ENCODE measurements around the gene GGCX. TPM values are rescaled to one million over a fixed set of nuclear protein-coding genes. Genes with fewer than 3 reads are reported as not detected.

Gene GGCX
- 38.1 and 40.0 TPM in 2 replicates for total RNA-seq

DNA sequence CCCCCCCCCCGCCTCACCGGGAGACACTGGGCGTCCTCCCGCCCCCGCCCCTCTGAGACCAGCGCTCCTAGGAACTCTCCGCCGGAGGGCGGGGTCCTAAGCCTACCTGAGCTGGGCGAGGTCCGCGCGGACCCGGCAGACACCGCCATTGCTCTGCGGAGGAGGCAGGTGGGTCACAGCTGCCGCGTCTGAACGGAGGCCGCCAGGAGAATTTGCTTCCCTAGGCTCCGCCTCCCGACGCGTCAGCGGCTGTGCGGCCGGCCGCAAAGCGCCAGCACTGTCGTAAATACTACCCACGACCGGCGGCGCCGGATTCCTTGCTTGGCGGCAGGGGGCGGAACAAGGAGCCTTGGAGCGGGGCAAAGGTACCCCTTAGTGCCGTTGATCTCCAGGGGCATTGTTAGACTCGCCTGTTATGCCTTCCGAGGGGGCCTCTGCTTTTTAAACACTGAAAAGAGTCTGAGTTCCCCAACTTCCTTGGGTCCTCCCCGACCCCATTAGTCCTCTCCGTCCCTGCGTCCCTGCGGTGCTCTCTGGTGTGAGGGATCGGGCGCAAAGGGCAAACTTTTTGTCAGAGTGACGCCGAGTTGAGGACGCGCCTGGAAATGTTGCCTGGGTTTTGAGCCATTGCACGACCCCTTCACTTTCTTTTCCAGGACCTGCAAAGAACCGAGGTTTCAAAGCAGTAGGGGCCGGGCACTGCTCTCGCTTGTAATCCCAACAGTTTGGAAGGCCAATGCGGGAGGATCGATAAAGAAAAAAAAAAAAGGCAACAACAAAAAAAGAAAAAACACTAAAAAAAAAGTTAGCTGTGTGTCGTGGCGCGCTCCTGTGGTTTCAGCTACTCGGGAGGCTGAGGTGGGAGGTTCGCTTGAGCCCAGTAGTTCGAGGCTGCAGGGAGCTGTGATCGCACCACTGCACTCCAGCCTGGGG lies at the start of gene GGCX:
TSS of gene GGCX (minus strand) at position 214 of the 933 bp plus-strand sequence. CDS start at position 149, 65 bp downstream.

DNA sequence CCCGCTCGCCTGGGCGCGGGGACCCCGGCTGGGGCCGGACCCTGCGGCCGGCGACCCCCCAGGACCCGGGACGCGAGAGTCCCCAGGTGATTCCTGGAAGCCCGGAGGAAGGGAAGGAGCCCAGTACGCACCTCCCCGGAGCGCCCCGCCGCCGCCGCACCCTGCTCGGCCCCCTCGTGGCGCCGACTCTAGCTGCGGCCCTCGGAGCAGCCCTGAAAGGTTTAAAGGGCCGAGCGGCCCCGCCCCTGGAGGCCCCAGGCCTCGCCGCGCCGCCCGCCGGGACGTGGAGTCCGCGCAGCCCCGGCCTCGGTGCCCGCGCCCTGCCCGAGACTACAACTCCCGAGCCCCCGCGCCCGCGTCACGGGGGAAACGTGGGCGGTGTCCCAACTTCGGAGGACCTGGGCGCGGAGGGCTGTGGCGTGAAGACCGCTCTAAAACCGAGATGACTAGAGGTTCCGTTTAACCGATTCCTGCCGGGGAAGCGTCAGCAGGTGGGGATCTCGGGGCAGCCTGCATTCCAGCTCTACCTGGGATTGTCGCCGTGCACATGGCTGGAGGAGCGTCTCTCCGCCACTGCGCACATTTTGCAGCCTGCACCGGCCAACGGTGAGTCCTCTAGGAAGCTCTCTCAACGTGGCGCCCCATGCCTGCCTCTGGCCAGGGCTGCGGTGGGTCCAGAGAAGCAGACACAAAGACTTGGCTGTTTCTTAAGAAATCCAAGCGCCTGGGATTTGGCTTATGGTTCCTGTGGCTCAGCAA lies 41.4 kb upstream of the GGCX start, which contains the start of gene TMEM150A:
TSS of gene TMEM150A (minus strand) at position 223 of the 759 bp plus-strand sequence. CDS start 750 bp downstream, outside the sequence.

DNA sequence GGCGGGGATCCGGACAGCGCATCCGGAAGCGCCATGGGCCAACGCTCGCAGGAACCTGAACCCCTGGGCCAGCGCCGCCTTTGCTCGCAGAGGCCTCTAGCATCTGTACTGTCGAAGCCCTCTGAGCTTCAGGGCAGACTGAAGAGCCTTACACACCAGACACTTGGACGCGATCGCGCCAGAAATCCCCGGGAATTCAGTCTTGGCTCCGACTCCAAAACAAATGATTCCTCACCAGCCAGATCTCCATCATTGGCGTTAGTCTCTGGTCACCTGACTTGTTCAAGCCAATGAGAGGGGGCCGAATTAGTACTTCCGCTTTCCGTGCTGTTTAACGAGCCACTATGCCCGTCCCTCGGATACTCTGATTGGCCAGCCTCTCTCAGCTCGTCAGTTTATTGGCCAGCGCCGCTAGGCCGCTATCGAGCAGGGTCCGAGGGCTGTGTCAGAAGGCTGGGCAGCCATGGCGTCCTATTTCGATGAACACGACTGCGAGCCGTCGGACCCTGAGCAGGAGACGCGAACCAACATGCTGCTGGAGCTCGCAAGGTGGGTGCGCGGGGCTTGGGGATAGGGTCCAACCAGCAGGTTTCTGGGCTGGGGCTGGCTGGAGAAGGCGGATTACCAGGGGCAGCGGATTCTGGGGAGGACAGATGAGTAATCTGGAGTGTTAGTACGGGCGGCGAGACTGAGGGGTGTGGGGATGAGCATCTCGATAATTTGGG lies 34.2 kb upstream of the GGCX start, which contains the start of gene RNF181:
TSS of gene RNF181 (plus strand) at position 445 of the 725 bp plus-strand sequence. CDS start at position 464, 19 bp downstream.

DNA sequence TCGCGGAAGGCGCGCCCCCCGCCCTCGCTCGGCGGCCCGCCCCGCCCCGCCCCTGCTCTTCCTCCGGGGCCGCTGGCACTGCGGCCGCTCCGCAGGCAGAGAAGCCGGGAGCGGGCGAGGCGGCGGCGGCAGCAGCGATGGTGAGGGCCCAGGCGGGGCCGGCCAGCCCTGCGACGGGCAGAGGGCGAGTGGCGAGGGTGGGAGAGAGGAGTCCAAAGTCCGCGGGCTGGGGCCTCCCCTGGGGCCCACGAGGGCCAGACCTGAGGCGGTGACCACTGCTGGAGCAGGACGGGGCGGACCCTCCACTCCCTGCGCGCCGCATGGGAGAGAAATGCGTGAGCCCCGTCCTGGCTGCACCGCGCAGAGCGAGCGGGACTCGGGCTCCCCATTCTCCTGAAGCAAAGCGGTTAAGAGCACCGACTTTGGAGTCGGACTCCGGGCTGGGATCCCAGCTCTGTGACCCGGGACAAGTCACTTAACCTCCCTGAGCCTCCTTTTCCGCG lies 23.1 kb upstream of the GGCX start, which contains the start of gene VAMP5:
TSS of gene VAMP5 (plus strand) at position 78 of the 503 bp plus-strand sequence. CDS start at position 138, 60 bp downstream.

DNA sequence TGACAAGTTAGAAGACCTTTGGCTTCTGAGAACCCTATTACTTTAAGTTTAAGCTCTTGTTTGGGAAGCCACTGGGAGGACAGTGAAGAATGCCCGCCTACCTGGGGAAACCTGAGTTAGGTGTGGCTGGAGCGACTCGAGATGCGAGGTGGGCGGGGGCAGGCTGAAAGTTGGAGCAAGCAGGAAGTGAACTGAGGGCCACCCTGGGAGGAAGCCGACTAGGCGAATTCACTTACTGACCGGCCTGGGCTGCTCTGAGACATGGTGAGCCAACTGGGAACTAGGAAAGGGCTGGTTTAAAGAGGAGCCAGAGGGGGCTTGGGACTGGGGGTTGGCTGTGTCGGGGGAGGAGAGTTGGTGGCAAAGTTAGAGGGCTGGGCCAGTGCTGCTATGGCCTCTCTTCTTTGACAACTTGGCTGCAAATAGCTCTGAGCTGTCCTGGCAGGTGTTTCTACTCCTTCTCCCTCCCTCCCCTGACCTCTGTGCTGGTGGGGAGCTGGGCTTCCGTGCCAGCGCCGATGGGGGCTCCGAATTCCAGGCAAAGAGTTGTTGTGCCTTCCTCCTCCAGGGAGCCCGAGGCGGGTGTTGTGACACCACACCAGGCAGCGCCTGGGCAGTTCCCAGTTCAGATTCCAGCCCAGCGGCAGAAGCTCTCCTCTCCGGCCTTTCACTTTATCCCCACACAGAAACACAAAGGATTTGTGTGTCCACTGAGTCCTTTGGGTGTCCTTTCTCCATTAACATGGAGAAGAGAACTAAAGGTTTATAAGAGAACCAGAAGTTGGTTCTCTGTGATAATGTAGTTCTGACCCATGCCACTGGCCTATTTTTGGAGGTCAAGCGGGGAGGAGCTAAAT lies 16.3 kb upstream of the GGCX start, which contains the start of gene VAMP8:
TSS of gene VAMP8 (plus strand) at position 201 of the 857 bp plus-strand sequence. CDS start at position 262, 61 bp downstream.

DNA sequence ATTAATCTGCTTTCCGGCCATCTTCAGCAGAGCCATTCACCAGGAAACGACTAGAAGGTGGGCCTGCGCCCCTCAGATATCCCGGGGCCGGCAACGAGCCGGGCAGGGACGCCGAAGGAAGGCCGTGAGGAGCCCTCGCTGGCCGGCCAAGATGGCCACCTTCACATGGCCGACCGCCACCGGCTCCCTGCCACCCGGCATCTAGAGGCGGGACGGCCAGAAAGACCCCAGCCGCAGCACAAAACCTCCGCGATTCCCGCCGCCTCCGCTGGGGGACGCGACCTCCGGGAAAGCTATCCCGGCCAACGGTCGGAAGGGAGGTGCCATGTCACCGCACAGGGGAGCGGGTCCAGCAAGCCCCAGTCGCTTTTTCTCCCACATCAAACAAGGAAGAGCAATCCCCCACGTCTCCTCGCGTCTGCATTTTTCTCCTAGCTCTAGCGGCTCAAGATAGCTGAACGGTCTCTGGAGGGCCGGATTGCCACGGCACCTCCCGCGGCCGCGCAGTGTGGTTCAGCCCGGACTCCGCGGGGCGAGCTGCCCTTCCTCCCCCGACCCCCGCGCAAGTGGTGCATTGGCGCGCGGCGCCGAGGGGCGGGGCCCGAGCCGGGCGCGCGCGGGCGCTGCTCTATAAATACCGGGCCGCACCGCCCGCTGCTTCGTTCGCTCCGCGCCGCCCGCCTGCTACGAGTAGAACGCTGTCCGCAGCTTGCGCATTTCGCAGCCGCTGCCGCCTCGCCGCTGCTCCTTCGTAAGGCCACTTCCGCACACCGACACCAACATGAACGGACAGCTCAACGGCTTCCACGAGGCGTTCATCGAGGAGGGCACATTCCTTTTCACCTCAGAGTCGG lies 22.6 kb downstream of the GGCX start, which contains the start of gene MAT2A:
TSS of gene MAT2A (plus strand) at position 662 of the 854 bp plus-strand sequence. CDS start at position 782, 120 bp downstream.

Other genes starting within 250 kb of the GGCX start
- gene TGOLN2, start 233.5 kb downstream of the GGCX start, total RNA-seq, result 31.8 and 72.2 TPM in 2 replicates
- gene RETSAT, start 207.0 kb downstream of the GGCX start, total RNA-seq, result 85.4 and 99.7 TPM in 2 replicates
- gene ELMOD3, start 206.7 kb downstream of the GGCX start, total RNA-seq, result 18.5 and 25.6 TPM in 2 replicates
- gene CAPG, start 151.1 kb downstream of the GGCX start, total RNA-seq, result 306 and 511 TPM in 2 replicates
- under 0.01 and 0.28 TPM in 2 replicates for gene SH2D6, start 142.8 kb downstream of the GGCX start, total RNA-seq
- gene MAT2A, start 22.3 kb downstream of the GGCX start, total RNA-seq, result 124 and 286 TPM in 2 replicates
- gene VAMP8, start 16.1 kb upstream of the GGCX start, total RNA-seq, result 38.3 and 42.2 TPM in 2 replicates
- 2.7 and 3.3 TPM in 2 replicates for gene VAMP5, start 22.9 kb upstream of the GGCX start, total RNA-seq
- gene RNF181, start 34.3 kb upstream of the GGCX start, total RNA-seq, result 119 and 222 TPM in 2 replicates
- 5.8 and 15.1 TPM in 2 replicates for gene TMEM150A, start 41.2 kb upstream of the GGCX start, total RNA-seq
- 11.9 and 19.1 TPM in 2 replicates for gene C2orf68, start 50.6 kb upstream of the GGCX start, total RNA-seq
- gene USP39, start 54.7 kb upstream of the GGCX start, total RNA-seq, result 34.9 and 49.3 TPM in 2 replicates
- not detected in 2 replicates for gene SFTPB, start 106.7 kb upstream of the GGCX start, total RNA-seq
- gene GNLY, start 132.9 kb upstream of the GGCX start, total RNA-seq, result under 0.01 TPM in 1 of 2 replicates, not detected in the other
- 0.07 TPM in 1 of 2 replicates, not detected in the other for gene ATOH8, start 192.5 kb upstream of the GGCX start, total RNA-seq